Measurements from ENCODE around the gene TUBA8.
A peak's percentile ranks its signal among the peaks of the same experiment; 100 is the strongest.

The TUBA8 gene

DNA sequence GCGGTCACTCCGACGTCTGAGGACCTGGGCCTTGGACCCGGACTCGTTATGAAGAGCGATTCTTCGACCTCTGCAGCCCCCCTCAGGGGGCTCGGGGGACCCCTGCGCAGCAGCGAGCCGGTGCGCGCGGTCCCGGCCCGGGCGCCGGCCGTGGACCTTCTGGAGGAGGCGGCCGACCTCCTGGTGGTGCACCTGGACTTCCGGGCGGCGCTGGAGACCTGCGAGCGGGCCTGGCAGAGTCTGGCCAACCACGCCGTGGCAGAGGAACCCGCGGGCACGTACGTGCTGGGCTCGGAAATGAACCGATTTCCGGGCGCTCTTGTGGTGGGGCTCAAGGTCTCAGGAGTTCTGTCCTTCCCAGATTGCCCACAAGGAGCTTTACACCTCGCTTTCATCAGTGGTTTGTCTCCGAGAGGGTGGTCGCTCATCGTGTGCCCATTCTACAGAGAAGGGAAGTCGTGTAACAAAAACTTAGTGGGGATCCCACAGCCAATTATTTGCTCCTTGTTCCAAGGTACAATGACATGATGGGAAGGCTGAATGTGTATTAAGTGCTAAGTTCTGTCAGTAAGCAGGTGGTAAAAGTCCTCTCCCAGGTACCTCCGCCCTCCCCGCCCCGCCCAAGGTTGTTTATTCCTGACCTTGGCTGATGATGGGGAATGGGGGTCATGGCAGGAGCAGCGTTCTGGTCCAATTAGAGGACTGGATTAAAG, 32.1 kb upstream of the TUBA8 start:
- Histone ChIP-seq H3K27me3 (ENCODE audit: control insufficient read depth, insufficient read depth, low read length) (no peaks in the 10 kb centered on the region), H3K9me3 (ENCODE audit: control insufficient read depth, insufficient read depth, low read length) (no peaks in the 10 kb centered on the region), H3K4me1 (ENCODE audit: control insufficient read depth, insufficient read depth, low read length) (no peaks in the 10 kb centered on the region), H3K9ac (ENCODE audit: low read depth, low read length) (peak overlapping the region; percentile 94), H3K4me3 (ENCODE audit: low read depth, low read length) (peak overlapping the region; percentile 99), H3K36me3 (ENCODE audit: control insufficient read depth, insufficient read depth, low read length) (peaks cover 13% of the 10 kb centered on the region)

- Histone ChIP-seq H3K9ac (ENCODE audit: low read depth, low read length) (no peak overlapping the region), H3K4me1 (ENCODE audit: control insufficient read depth, insufficient read depth, low read length) (no peaks in the 10 kb centered on the region), H3K27me3 (ENCODE audit: control insufficient read depth, insufficient read depth, low read length) (no peaks in the 10 kb centered on the region), H3K9me3 (ENCODE audit: control insufficient read depth, insufficient read depth, low read length) (no peaks in the 10 kb centered on the region), H3K4me3 (ENCODE audit: low read depth, low read length) (no peak overlapping the region), H3K36me3 (ENCODE audit: control insufficient read depth, insufficient read depth, low read length) (peaks cover 19% of the 10 kb centered on the region)
Measured at GRCh38 chr22:18079706-18080233, 30.8 kb upstream of the TUBA8 start.

DNA sequence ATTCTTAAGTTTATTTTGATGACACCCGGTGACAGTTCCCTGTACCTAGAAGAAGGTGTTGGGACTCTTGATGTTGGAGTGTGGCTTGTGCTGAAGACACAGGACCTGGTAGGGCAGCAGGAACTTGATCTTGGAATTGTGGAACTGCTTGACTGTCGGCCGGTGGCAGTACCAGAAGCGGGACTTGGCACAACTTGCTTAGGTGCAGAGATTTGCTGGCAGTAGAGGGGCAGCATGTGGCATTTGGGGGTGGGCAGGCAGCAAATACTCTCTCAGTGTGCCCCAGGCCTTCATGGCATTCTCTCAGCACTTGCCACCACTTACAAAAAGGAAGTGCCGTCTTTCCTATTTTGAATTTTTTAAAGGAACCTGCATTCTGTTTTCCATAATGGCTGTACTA, 29.2 kb upstream of the TUBA8 start:
- peaks cover 27% of the 10 kb centered on the region for H3K36me3 ChIP-seq (ENCODE audit: control insufficient read depth, insufficient read depth, low read length)

GRCh38 chr22:18082467-18082866, 28.1 kb upstream of the TUBA8 start:
- Histone ChIP-seq H3K9ac (ENCODE audit: low read depth, low read length) (no peak overlapping the region), H3K4me1 (ENCODE audit: control insufficient read depth, insufficient read depth, low read length) (no peaks in the 10 kb centered on the region), H3K27me3 (ENCODE audit: control insufficient read depth, insufficient read depth, low read length) (no peaks in the 10 kb centered on the region), H3K36me3 (ENCODE audit: control insufficient read depth, insufficient read depth, low read length) (peaks cover 32% of the 10 kb centered on the region), H3K9me3 (ENCODE audit: control insufficient read depth, insufficient read depth, low read length) (no peaks in the 10 kb centered on the region), H3K4me3 (ENCODE audit: low read depth, low read length) (no peak overlapping the region)

More for the DNA sequence above, 29.2 kb upstream of the TUBA8 start:
- Histone ChIP-seq H3K4me3 (ENCODE audit: low read depth, low read length) (no peak overlapping the region), H3K4me1 (ENCODE audit: control insufficient read depth, insufficient read depth, low read length) (no peaks in the 10 kb centered on the region), H3K9me3 (ENCODE audit: control insufficient read depth, insufficient read depth, low read length) (no peaks in the 10 kb centered on the region), H3K9ac (ENCODE audit: low read depth, low read length) (no peak overlapping the region), H3K27me3 (ENCODE audit: control insufficient read depth, insufficient read depth, low read length) (no peaks in the 10 kb centered on the region)

- Histone ChIP-seq H3K4me1 (ENCODE audit: control insufficient read depth, insufficient read depth, low read length) (no peaks in the 10 kb centered on the region), H3K4me3 (ENCODE audit: low read depth, low read length) (no peak overlapping the region), H3K36me3 (ENCODE audit: control insufficient read depth, insufficient read depth, low read length) (peaks cover 38% of the 10 kb centered on the region), H3K9ac (ENCODE audit: low read depth, low read length) (no peak overlapping the region), H3K9me3 (ENCODE audit: control insufficient read depth, insufficient read depth, low read length) (no peaks in the 10 kb centered on the region), H3K27me3 (ENCODE audit: control insufficient read depth, insufficient read depth, low read length) (no peaks in the 10 kb centered on the region)
Measured at GRCh38 chr22:18083406-18083805, 27.2 kb upstream of the TUBA8 start.

GRCh38 chr22:18085188-18085587, 25.4 kb upstream of the TUBA8 start:
- no peaks in the 10 kb centered on the region for H3K27me3 ChIP-seq (ENCODE audit: control insufficient read depth, insufficient read depth, low read length)
- H3K9me3 ChIP-seq (ENCODE audit: control insufficient read depth, insufficient read depth, low read length) = no peaks in the 10 kb centered on the region
- no peak overlapping the region for H3K9ac ChIP-seq (ENCODE audit: low read depth, low read length)
- H3K4me3 ChIP-seq (ENCODE audit: low read depth, low read length) = no peak overlapping the region
- H3K36me3 ChIP-seq (ENCODE audit: control insufficient read depth, insufficient read depth, low read length) = peaks cover 47% of the 10 kb centered on the region
- no peaks in the 10 kb centered on the region for H3K4me1 ChIP-seq (ENCODE audit: control insufficient read depth, insufficient read depth, low read length)

- no peak overlapping the region for H3K4me3 ChIP-seq (ENCODE audit: low read depth, low read length)
- no peaks in the 10 kb centered on the region for H3K4me1 ChIP-seq (ENCODE audit: control insufficient read depth, insufficient read depth, low read length)
- H3K9ac ChIP-seq (ENCODE audit: low read depth, low read length) = no peak overlapping the region
- H3K27me3 ChIP-seq (ENCODE audit: control insufficient read depth, insufficient read depth, low read length) = no peaks in the 10 kb centered on the region
- H3K9me3 ChIP-seq (ENCODE audit: control insufficient read depth, insufficient read depth, low read length) = no peaks in the 10 kb centered on the region
- H3K36me3 ChIP-seq (ENCODE audit: control insufficient read depth, insufficient read depth, low read length) = peaks cover 40% of the 10 kb centered on the region
Measured at GRCh38 chr22:18087350-18087855, 23.2 kb upstream of the TUBA8 start.

- H3K9ac ChIP-seq (ENCODE audit: low read depth, low read length) = no peak overlapping the region
Measured at GRCh38 chr22:18088825-18089568, 21.6 kb upstream of the TUBA8 start.

DNA sequence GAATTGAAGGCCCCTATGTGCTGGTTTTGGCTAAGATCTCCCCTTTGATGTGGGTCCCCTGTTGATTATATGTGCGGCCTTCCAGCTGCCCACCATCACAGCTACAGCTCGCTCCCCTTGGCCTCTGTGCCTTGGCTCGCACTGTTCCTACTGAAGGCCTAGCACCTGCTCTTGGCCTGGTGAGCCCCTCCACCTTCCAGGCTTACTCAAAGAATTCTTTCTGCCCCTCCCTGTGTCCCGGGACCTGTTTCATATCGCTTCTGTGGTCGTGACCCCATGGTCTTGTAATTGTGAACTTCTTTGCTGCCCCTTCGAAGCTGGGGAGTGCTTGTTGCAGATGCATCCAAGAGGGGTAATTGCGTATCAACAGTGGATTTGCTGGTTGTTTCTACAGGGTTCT, 20.3 kb upstream of the TUBA8 start:
- H3K9me3 ChIP-seq (ENCODE audit: control insufficient read depth, insufficient read depth, low read length) = no peaks in the 10 kb centered on the region
- no peaks in the 10 kb centered on the region for H3K4me1 ChIP-seq (ENCODE audit: control insufficient read depth, insufficient read depth, low read length)
- H3K4me3 ChIP-seq (ENCODE audit: low read depth, low read length) = no peak overlapping the region
- no peak overlapping the region for H3K9ac ChIP-seq (ENCODE audit: low read depth, low read length)
- H3K27me3 ChIP-seq (ENCODE audit: control insufficient read depth, insufficient read depth, low read length) = no peaks in the 10 kb centered on the region
- peaks cover 25% of the 10 kb centered on the region for H3K36me3 ChIP-seq (ENCODE audit: control insufficient read depth, insufficient read depth, low read length)

More at GRCh38 chr22:18088825-18089568, 21.6 kb upstream of the TUBA8 start:
- Histone ChIP-seq H3K4me1 (ENCODE audit: control insufficient read depth, insufficient read depth, low read length) (no peaks in the 10 kb centered on the region), H3K27me3 (ENCODE audit: control insufficient read depth, insufficient read depth, low read length) (no peaks in the 10 kb centered on the region), H3K4me3 (ENCODE audit: low read depth, low read length) (no peak overlapping the region), H3K9me3 (ENCODE audit: control insufficient read depth, insufficient read depth, low read length) (no peaks in the 10 kb centered on the region), H3K36me3 (ENCODE audit: control insufficient read depth, insufficient read depth, low read length) (peaks cover 31% of the 10 kb centered on the region)

GRCh38 chr22:18091478-18091877, 19.1 kb upstream of the TUBA8 start:
- no peaks in the 10 kb centered on the region for H3K27me3 ChIP-seq (ENCODE audit: control insufficient read depth, insufficient read depth, low read length)
- H3K4me3 ChIP-seq (ENCODE audit: low read depth, low read length) = no peak overlapping the region
- H3K36me3 ChIP-seq (ENCODE audit: control insufficient read depth, insufficient read depth, low read length) = peaks cover 22% of the 10 kb centered on the region
- no peaks in the 10 kb centered on the region for H3K4me1 ChIP-seq (ENCODE audit: control insufficient read depth, insufficient read depth, low read length)
- H3K9me3 ChIP-seq (ENCODE audit: control insufficient read depth, insufficient read depth, low read length) = no peaks in the 10 kb centered on the region
- H3K9ac ChIP-seq (ENCODE audit: low read depth, low read length) = no peak overlapping the region

GRCh38 chr22:18091916-18092526, 18.6 kb upstream of the TUBA8 start:
- Histone ChIP-seq H3K27me3 (ENCODE audit: control insufficient read depth, insufficient read depth, low read length) (no peaks in the 10 kb centered on the region), H3K4me3 (ENCODE audit: low read depth, low read length) (no peak overlapping the region), H3K36me3 (ENCODE audit: control insufficient read depth, insufficient read depth, low read length) (peaks cover 21% of the 10 kb centered on the region), H3K9me3 (ENCODE audit: control insufficient read depth, insufficient read depth, low read length) (no peaks in the 10 kb centered on the region), H3K9ac (ENCODE audit: low read depth, low read length) (no peak overlapping the region), H3K4me1 (ENCODE audit: control insufficient read depth, insufficient read depth, low read length) (no peaks in the 10 kb centered on the region)
